Endothelial cell of umbilical vein (primary cell): Measurements from ENCODE around the gene RYR3.

Source experiments
- EZH2 ChIP-seq: IDR thresholded peaks from 2 replicates; pipeline ENCODE4 v1.6.1; 2012; ENCODE audit warnings: borderline replicate concordance, low read depth, mild to moderate bottlenecking, moderate library complexity, low read length, inconsistent platforms; ENCODE audit not compliant: severe bottlenecking
- POLR2A ChIP-seq: IDR thresholded peaks from 2 replicates; pipeline ENCODE4 v1.6.1; 2012; ENCODE audit warnings: low read depth, mild to moderate bottlenecking, control low read depth, low read length
- POLR2AphosphoS5 ChIP-seq: IDR thresholded peaks from 2 replicates; pipeline ENCODE4 v1.6.1; 2012; ENCODE audit warnings: low read depth, mild to moderate bottlenecking, control low read depth, low read length, moderate library complexity; ENCODE audit not compliant: insufficient read depth
- TF ChIP-seq, protein P1 (sequence below), 2 donors: IDR thresholded peaks; 1 replicate in 1 of 2; 2 replicates in 1 of 2; pipeline ENCODE4 v1.5.1; 2011; ENCODE audit warnings: low read length in 2 of 2, mild to moderate bottlenecking in 2 of 2, moderate library complexity in 2 of 2, control low read depth in 1 of 2, inconsistent platforms in 1 of 2, low read depth in 1 of 2; ENCODE audit not compliant: insufficient read depth in 1 of 2; ENCODE audit errors: extremely low read depth in 1 of 2

- TF ChIP-seq POLR2A (no peak), POLR2AphosphoS5 (no peak), EZH2 (no peak)
- TF ChIP-seq, protein P1, sequence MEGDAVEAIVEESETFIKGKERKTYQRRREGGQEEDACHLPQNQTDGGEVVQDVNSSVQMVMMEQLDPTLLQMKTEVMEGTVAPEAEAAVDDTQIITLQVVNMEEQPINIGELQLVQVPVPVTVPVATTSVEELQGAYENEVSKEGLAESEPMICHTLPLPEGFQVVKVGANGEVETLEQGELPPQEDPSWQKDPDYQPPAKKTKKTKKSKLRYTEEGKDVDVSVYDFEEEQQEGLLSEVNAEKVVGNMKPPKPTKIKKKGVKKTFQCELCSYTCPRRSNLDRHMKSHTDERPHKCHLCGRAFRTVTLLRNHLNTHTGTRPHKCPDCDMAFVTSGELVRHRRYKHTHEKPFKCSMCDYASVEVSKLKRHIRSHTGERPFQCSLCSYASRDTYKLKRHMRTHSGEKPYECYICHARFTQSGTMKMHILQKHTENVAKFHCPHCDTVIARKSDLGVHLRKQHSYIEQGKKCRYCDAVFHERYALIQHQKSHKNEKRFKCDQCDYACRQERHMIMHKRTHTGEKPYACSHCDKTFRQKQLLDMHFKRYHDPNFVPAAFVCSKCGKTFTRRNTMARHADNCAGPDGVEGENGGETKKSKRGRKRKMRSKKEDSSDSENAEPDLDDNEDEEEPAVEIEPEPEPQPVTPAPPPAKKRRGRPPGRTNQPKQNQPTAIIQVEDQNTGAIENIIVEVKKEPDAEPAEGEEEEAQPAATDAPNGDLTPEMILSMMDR (IDR thresholded peaks at IDR 0.05; ENCODE audit: extremely low read depth in 1 of 2, insufficient read depth in 1 of 2, low read depth in 1 of 2, low read length in 2 of 2), result no peak
These were observed 5.8 kb upstream of the RYR3 start for GRCh38 chr15:33304924-33305323.
